GM21390 (cell line): ENCODE measurements around the gene ALOX5.
"Not testable (repeated sequence)": the region's sequence is repeated elsewhere in the genome, so short reads cannot be mapped to it uniquely, and the experiment has no call there.

Experiments
- ATAC-seq: cut with Tn5 transposase; IDR thresholded peaks from one replicate; pipeline ENCODE4 v1.9.1; 2021; ENCODE audit not compliant: unreplicated experiment

Gene ALOX5

GRCh38 chr10:45461034-45461433 lies 87.0 kb downstream of the ALOX5 start:
- peak; percentile 68 for ATAC-seq

- no peak for ATAC-seq
These were observed 89.5 kb downstream of the ALOX5 start for GRCh38 chr10:45463244-45464116.

- peak; percentile 35 for ATAC-seq
These were observed 91.0 kb downstream of the ALOX5 start for GRCh38 chr10:45464958-45465567.

GRCh38 chr10:45466784-45467183 lies 92.8 kb downstream of the ALOX5 start:
- ATAC-seq = no peak

GRCh38 chr10:45468079-45468478 lies 94.1 kb downstream of the ALOX5 start:
- ATAC-seq = no peak

GRCh38 chr10:45470098-45471012 lies 96.3 kb downstream of the ALOX5 start:
- no peak for ATAC-seq

GRCh38 chr10:45471059-45471458 lies 97.0 kb downstream of the ALOX5 start:
- no peak for ATAC-seq

- ATAC-seq = no peak
These were observed 97.7 kb downstream of the ALOX5 start for GRCh38 chr10:45471531-45472310.

- no peak for ATAC-seq
These were observed 99.1 kb downstream of the ALOX5 start for GRCh38 chr10:45473126-45473525.

- ATAC-seq = no peak
These were observed 102.5 kb downstream of the ALOX5 start for GRCh38 chr10:45476559-45476958.

- no peak for ATAC-seq
These were observed 106.3 kb downstream of the ALOX5 start for GRCh38 chr10:45480294-45480693.

GRCh38 chr10:45481100-45481499 lies 107.1 kb downstream of the ALOX5 start:
- not testable (repeated sequence) for ATAC-seq

- ATAC-seq = no peak
These were observed 109.0 kb downstream of the ALOX5 start for GRCh38 chr10:45483002-45483401.

- ATAC-seq = no peak
These were observed 113.7 kb downstream of the ALOX5 start for GRCh38 chr10:45487735-45488134.

GRCh38 chr10:45488365-45488764 lies 114.3 kb downstream of the ALOX5 start:
- no peak for ATAC-seq

- ATAC-seq = no peak
These were observed 116.3 kb downstream of the ALOX5 start for GRCh38 chr10:45490277-45490676.

- ATAC-seq = no peak
These were observed 117.0 kb downstream of the ALOX5 start for GRCh38 chr10:45491061-45491460.
